DND-41 (cell line): ENCODE data around the gene IGF2BP2.
A peak's percentile ranks its signal among the peaks of the same experiment; 100 is the strongest.

ENCODE experiments used
- ATAC-seq: fragments of 200-7000 bp; cut with Tn5 transposase; 3 replicates; pipeline ENCODE4 v1.9.1; 2021; ENCODE audit warnings: low read depth; ENCODE audit not compliant: insufficient read depth
- DNase-seq: peaks from one replicate; pipeline ENCODE4 v3.0.0-alpha.2; 2020
- H2AFZ ChIP-seq: 2 replicates; pipeline ENCODE4 v1.6.0; 2012; ENCODE audit warnings: low read depth, low read length
- H3K27ac ChIP-seq: 2 replicates; pipeline ENCODE4 v1.5.1; 2012; ENCODE audit warnings: low read length, inconsistent platforms
- H3K27me3 ChIP-seq: fragments of 200-600 bp; sonication (generic); 2 replicates; pipeline ENCODE4 v1.6.0; 2012; ENCODE audit warnings: low read length, mild to moderate bottlenecking, inconsistent platforms; ENCODE audit not compliant: insufficient read depth, poor library complexity
- H3K36me3 ChIP-seq: 2 replicates; pipeline ENCODE4 v1.5.1; 2012; ENCODE audit warnings: low read length, inconsistent platforms; ENCODE audit not compliant: insufficient read depth
- H3K4me1 ChIP-seq: 2 replicates; pipeline ENCODE4 v1.5.1; 2012; ENCODE audit warnings: mild to moderate bottlenecking, low read length; ENCODE audit not compliant: insufficient read depth
- H3K4me2 ChIP-seq: 2 replicates; pipeline ENCODE4 v1.6.0; 2012; ENCODE audit warnings: mild to moderate bottlenecking, moderate library complexity, low read length, inconsistent platforms; ENCODE audit not compliant: insufficient read depth
- H3K4me3 ChIP-seq, 2 experiments: fragments of 200-600 bp in 1 of 2; shearing (Covaris generic) in 1 of 2; 2 replicates each; pipeline ENCODE4 v1.5.1; 2012 to 2016; ENCODE audit warnings: inconsistent platforms in 2 of 2, low read length in 2 of 2, mild to moderate bottlenecking in 2 of 2, low read depth in 1 of 2, moderate library complexity in 1 of 2
- H3K79me2 ChIP-seq: 2 replicates; pipeline ENCODE4 v1.6.0; 2012; ENCODE audit warnings: low read length, inconsistent platforms; ENCODE audit not compliant: insufficient read depth
- H3K9ac ChIP-seq: 2 replicates; pipeline ENCODE4 v1.6.0; 2012; ENCODE audit warnings: low read depth, mild to moderate bottlenecking, inconsistent platforms, low read length, moderate library complexity
- H3K9me3 ChIP-seq: 2 replicates; pipeline ENCODE4 v1.5.1; 2012; ENCODE audit warnings: low read length, moderate library complexity, mild to moderate bottlenecking, inconsistent platforms; ENCODE audit not compliant: insufficient read depth, severe bottlenecking
- H4K20me1 ChIP-seq: 2 replicates; pipeline ENCODE4 v1.6.0; 2012; ENCODE audit warnings: low read length; ENCODE audit not compliant: insufficient read depth
- CTCF ChIP-seq: IDR thresholded peaks from 2 replicates; pipeline ENCODE4 v1.5.1; 2012; ENCODE audit warnings: borderline replicate concordance, low read length, moderate library complexity, mild to moderate bottlenecking; ENCODE audit not compliant: poor library complexity, severe bottlenecking; ENCODE audit errors: extremely low read depth
- EZH2 ChIP-seq: IDR thresholded peaks from 3 replicates; pipeline ENCODE4 v1.6.1; 2012; ENCODE audit warnings: borderline replicate concordance, low read depth, mild to moderate bottlenecking, moderate library complexity, low read length, inconsistent platforms; ENCODE audit not compliant: severe bottlenecking

Gene IGF2BP2

DNA sequence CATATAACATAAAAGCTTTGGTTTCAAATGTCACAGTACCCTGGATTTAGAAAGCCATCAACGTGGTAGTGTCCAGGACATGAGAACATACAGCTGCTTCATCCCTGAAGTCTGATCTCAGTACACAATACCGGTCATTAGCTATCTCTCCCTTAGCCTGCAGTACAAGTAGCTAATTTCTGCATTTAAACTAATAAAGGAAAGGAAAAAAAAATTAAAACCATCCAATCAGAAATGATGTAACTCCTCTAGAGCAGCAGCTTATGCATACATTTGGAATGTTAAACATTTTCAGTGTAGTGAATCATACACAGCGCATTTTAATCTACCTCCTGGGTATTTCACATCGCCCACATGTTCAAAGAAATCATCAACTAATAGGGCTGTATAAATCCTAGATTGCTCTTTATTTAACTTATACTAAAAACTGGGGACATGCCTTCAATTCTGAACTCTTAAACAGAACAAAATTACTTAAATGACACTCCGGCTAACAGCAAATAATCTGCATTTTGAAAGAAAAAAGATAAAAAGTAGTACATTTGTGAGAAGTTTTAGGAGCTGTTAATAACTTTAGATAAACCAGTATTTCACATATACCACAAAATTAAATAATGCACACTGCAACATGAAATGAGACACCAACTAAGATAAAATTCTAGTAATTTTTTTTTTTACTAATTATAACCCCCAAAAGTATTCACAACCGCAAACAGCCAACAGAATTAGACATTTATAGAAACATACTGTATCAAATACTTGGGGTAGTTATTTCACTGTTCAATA lies 3.7 kb downstream of the IGF2BP2 start:
- H3K36me3 ChIP-seq = no peaks in the 10 kb centered on the region
- DNase-seq (no peak), ATAC-seq (no peak)
- no peaks in the 10 kb centered on the region for H3K9me3 ChIP-seq
- H3K4me2 ChIP-seq = no peak overlapping the region
- TF ChIP-seq EZH2 = peak; percentile 46
- TF ChIP-seq CTCF = no peak
- no peak overlapping the region for H3K27ac ChIP-seq
- H3K9ac ChIP-seq = no peak overlapping the region
- H3K27me3 ChIP-seq = peaks cover 47% of the 10 kb centered on the region
- H3K4me3 ChIP-seq = no peak overlapping the region
- no peaks in the 10 kb centered on the region for H4K20me1 ChIP-seq
- no peaks in the 10 kb centered on the region for H3K79me2 ChIP-seq
- H2AFZ ChIP-seq = no peak overlapping the region
- H3K4me1 ChIP-seq = no peaks in the 10 kb centered on the region

GRCh38 chr3:185818267-185818875 lies 6.5 kb downstream of the IGF2BP2 start:
- Histone ChIP-seq H3K27me3 (peaks cover 48% of the 10 kb centered on the region), H3K36me3 (no peaks in the 10 kb centered on the region), H3K9ac (no peak overlapping the region), H3K79me2 (no peaks in the 10 kb centered on the region), H3K4me3 (no peak overlapping the region), H3K4me1 (no peaks in the 10 kb centered on the region), H2AFZ (no peak overlapping the region), H3K4me2 (no peak overlapping the region), H3K9me3 (no peaks in the 10 kb centered on the region), H3K27ac (no peak overlapping the region), H4K20me1 (no peaks in the 10 kb centered on the region)
- no peak for ATAC-seq
- TF ChIP-seq CTCF (no peak), EZH2 (no peak)
- DNase-seq = no peak

DNA sequence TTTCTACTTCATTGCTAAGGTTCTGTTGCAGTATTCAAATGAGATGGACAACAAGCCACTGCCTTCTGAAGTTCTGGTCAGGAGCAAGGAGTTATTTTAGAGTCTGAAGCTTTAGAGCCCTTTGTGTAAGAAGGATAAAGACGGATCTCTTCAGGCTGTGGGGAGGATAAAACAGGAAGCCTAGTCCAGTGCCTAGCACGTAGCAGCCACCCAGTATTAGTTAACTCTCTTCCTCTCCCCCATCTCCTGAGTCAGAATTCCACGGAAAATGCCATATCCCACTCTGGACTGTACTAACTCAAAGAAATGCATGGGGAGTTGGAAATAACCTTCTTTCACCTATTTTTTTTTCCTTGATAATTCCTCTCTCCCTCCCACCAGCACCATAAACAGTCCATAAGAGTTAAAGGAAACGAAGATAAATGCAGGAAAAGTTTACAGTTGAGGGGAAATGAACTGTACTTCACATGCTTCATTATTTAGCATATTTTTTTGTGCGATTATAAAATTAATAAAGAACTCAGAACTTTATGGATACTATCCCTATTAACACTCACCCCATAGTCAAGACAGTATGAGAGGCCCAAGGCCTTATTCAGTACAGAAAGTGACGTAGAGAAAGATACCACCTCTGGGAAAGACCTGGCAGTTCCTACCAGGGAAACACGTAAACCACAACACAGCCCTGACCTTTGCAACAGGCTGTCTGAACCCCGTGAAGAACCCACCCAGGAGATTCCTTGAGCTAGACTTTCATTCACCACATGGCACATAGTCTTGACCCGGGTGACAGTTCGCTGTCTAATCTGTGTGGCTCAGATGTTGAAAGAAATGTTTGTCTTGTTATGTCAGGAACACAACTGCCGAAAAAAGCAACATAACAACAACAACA lies 9.2 kb downstream of the IGF2BP2 start:
- no peak for ATAC-seq
- Histone ChIP-seq H3K27me3 (peaks cover 38% of the 10 kb centered on the region), H3K4me1 (no peaks in the 10 kb centered on the region), H3K27ac (no peak overlapping the region), H3K79me2 (no peaks in the 10 kb centered on the region), H3K4me3 (no peak overlapping the region), H3K36me3 (no peaks in the 10 kb centered on the region), H4K20me1 (no peaks in the 10 kb centered on the region), H3K9ac (no peak overlapping the region), H3K4me2 (no peak overlapping the region), H3K9me3 (no peaks in the 10 kb centered on the region), H2AFZ (no peak overlapping the region)
- TF ChIP-seq EZH2 (no peak), CTCF (no peak)
- DNase-seq = no peak
